Loucy (cell line): Measurements from ENCODE around the gene SH3RF3.

Experiments
- H2AFZ ChIP-seq: fragments of 200-600 bp; sonication (generic); 2 replicates; pipeline ENCODE4 v1.6.0; 2016; ENCODE audit warnings: antibody characterized with exemption, mild to moderate bottlenecking, low read length, moderate library complexity
- H3F3A ChIP-seq: fragments of 200-600 bp; 2 replicates; pipeline ENCODE4 v1.6.0; 2016; ENCODE audit warnings: antibody characterized with exemption, low read depth, mild to moderate bottlenecking
- H3K27me3 ChIP-seq: fragments of 200-600 bp; sonication (generic); 2 replicates; pipeline ENCODE4 v1.6.1; 2014; ENCODE audit warnings: low read length, mild to moderate bottlenecking; ENCODE audit not compliant: insufficient read depth, poor library complexity, severe bottlenecking
- H3K36me3 ChIP-seq: fragments of 200-600 bp; sonication (generic); 2 replicates; pipeline ENCODE4 v1.6.1; 2016; ENCODE audit warnings: low read length; ENCODE audit not compliant: insufficient read depth
- H3K4me1 ChIP-seq: fragments of 200-600 bp; sonication (generic); 2 replicates; pipeline ENCODE4 v1.5.1; 2014; ENCODE audit warnings: low read length, mild to moderate bottlenecking; ENCODE audit not compliant: insufficient read depth, poor library complexity, severe bottlenecking
- H3K4me2 ChIP-seq: fragments of 200-600 bp; sonication (generic); 2 replicates; pipeline ENCODE4 v1.6.0; 2014; ENCODE audit warnings: antibody characterized with exemption, low read length, low read depth, mild to moderate bottlenecking; ENCODE audit not compliant: poor library complexity, severe bottlenecking
- H3K4me3 ChIP-seq: fragments of 200-600 bp; sonication (generic); 2 replicates; pipeline ENCODE4 v1.5.1; 2014; ENCODE audit warnings: low read length, mild to moderate bottlenecking, mixed read lengths; ENCODE audit not compliant: poor library complexity, severe bottlenecking
- H3K79me2 ChIP-seq: fragments of 200-600 bp; sonication (generic); 2 replicates; pipeline ENCODE4 v1.6.1; 2014; ENCODE audit warnings: low read length; ENCODE audit not compliant: insufficient read depth
- H3K9ac ChIP-seq: fragments of 200-600 bp; sonication (generic); 2 replicates; pipeline ENCODE4 v1.6.0; 2014; ENCODE audit warnings: mild to moderate bottlenecking, low read depth, low read length, moderate library complexity; ENCODE audit not compliant: poor library complexity, severe bottlenecking
- H3K9me2 ChIP-seq: fragments of 200-600 bp; sonication (generic); replicated peaks from 2 replicates; pipeline ENCODE4 v1.6.1; 2016; ENCODE audit warnings: low read depth, low read length, mixed read lengths
- H3K9me3 ChIP-seq: fragments of 200-600 bp; sonication (generic); 2 replicates; pipeline ENCODE4 v1.6.1; 2014; ENCODE audit warnings: mild to moderate bottlenecking, antibody characterized with exemption, low read length, low read depth; ENCODE audit not compliant: insufficient read depth
- H4K20me1 ChIP-seq: fragments of 200-600 bp; sonication (generic); 2 replicates; pipeline ENCODE4 v1.6.0; 2014; ENCODE audit warnings: antibody characterized with exemption, low read length, mild to moderate bottlenecking; ENCODE audit not compliant: insufficient read depth, poor library complexity, severe bottlenecking
- EZH2phosphoT487 ChIP-seq: fragments of 200-600 bp; IDR thresholded peaks from 2 replicates; pipeline ENCODE4 v1.6.1; 2018; ENCODE audit warnings: antibody characterized with exemption, mild to moderate bottlenecking, moderate library complexity, borderline replicate concordance
- TF ChIP-seq, protein P1 (sequence below): fragments of 200-600 bp; sonication (generic); conservative IDR thresholded peaks from 2 replicates; pipeline ENCODE4 v1.5.1; 2014; ENCODE audit warnings: mild to moderate bottlenecking, antibody characterized with exemption, low read length

The SH3RF3 gene

DNA sequence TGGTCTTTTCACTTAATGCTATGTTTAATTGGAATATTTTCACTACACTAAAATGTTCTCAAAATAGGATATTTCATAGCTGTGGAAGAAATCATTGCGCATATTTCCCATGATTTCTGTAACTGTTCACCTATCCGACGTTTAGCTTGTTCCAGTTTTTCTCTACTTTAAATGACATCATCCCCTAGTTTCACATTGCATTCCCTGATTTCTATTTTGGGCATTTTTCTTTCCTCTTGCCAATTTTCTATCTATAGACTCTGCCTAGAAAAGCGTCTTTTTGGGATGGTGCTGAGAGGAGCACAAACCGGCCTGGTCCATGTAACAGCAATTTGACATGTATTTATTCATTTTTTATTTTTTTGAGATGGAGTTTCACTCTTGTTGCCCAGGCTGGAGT, 163.4 kb downstream of the SH3RF3 start:
- peaks cover 6% of the 10 kb centered on the region; the same call in 1 of the 2 replicates for H3K79me2 ChIP-seq
- no peaks in the 10 kb centered on the region for H3F3A ChIP-seq
- no peaks in the 10 kb centered on the region for H3K27me3 ChIP-seq
- no peaks in the 10 kb centered on the region for H3K36me3 ChIP-seq
- no peaks in the 10 kb centered on the region for H3K9me3 ChIP-seq
- H2AFZ ChIP-seq, result no peak overlapping the region
- H3K9ac ChIP-seq, result no peak overlapping the region
- peaks cover 18% of the 10 kb centered on the region for H3K4me1 ChIP-seq
- TF ChIP-seq EZH2phosphoT487, result no peak
- TF ChIP-seq, protein P1, sequence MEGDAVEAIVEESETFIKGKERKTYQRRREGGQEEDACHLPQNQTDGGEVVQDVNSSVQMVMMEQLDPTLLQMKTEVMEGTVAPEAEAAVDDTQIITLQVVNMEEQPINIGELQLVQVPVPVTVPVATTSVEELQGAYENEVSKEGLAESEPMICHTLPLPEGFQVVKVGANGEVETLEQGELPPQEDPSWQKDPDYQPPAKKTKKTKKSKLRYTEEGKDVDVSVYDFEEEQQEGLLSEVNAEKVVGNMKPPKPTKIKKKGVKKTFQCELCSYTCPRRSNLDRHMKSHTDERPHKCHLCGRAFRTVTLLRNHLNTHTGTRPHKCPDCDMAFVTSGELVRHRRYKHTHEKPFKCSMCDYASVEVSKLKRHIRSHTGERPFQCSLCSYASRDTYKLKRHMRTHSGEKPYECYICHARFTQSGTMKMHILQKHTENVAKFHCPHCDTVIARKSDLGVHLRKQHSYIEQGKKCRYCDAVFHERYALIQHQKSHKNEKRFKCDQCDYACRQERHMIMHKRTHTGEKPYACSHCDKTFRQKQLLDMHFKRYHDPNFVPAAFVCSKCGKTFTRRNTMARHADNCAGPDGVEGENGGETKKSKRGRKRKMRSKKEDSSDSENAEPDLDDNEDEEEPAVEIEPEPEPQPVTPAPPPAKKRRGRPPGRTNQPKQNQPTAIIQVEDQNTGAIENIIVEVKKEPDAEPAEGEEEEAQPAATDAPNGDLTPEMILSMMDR, result no peak
- H3K4me3 ChIP-seq, result no peak overlapping the region
- H3K4me2 ChIP-seq, result no peak overlapping the region
- H4K20me1 ChIP-seq, result no peaks in the 10 kb centered on the region
- no peaks in the 10 kb centered on the region for H3K9me2 ChIP-seq

DNA sequence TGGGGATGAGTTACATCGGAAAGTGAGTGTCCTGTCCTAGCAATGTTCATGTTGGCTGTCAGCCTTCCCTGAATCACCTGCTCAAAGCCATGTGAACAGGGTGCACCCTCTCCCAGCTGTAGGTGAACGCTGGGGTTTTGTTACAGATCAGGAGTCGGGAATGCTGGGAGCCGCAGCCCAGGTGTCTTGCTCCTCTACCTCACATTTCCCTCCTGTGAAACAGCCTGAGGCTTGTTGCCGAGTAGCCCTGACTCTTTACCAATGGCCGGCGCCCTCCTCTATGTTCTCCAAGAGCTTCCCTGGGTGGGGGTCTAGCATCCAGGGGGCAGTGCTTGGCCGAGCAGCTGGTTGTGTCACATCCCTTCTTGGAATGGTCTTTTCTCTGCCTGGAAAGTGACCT, 164.7 kb downstream of the SH3RF3 start:
- no peaks in the 10 kb centered on the region for H3K9me2 ChIP-seq
- TF ChIP-seq, protein P1, result no peak
- no peak for TF ChIP-seq EZH2phosphoT487
- H3K4me1 ChIP-seq, result peaks cover 10% of the 10 kb centered on the region
- no peaks in the 10 kb centered on the region for H3K36me3 ChIP-seq
- no peak overlapping the region for H2AFZ ChIP-seq
- no peaks in the 10 kb centered on the region for H4K20me1 ChIP-seq
- H3K4me2 ChIP-seq, result no peak overlapping the region
- H3K4me3 ChIP-seq, result no peak overlapping the region
- H3K9me3 ChIP-seq, result no peaks in the 10 kb centered on the region
- no peaks in the 10 kb centered on the region for H3F3A ChIP-seq
- H3K27me3 ChIP-seq, result no peaks in the 10 kb centered on the region
- H3K9ac ChIP-seq, result no peak overlapping the region
- peaks cover 6% of the 10 kb centered on the region; the same call in 1 of the 2 replicates for H3K79me2 ChIP-seq

DNA sequence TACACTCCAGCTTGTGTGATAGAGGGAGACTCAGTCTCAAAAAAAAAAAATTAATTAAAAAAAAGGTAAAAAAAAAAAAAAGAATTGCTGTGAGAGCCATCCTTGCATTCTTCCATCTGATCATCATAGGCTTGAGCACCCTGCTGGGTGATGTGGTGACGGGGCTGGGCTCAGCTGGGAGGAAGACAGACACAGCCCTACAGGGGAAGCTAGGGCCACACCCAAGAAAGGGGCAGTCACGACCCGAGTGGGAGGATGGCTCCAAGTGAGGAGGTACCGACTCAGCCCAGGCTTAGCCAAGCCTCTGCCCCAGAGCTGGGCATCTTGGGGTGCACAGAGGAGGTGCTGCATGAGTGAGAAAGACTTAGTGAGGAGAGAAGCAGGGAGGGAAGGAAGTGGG, 165.5 kb downstream of the SH3RF3 start:
- Histone ChIP-seq H3K4me1 (peaks cover 18% of the 10 kb centered on the region), H3K27me3 (no peaks in the 10 kb centered on the region), H3K9me2 (no peaks in the 10 kb centered on the region), H3F3A (no peaks in the 10 kb centered on the region), H3K4me3 (no peak overlapping the region), H3K36me3 (no peaks in the 10 kb centered on the region), H3K4me2 (no peak overlapping the region), H4K20me1 (no peaks in the 10 kb centered on the region), H3K79me2 (peaks cover 6% of the 10 kb centered on the region; the same call in 1 of the 2 replicates), H3K9ac (no peak overlapping the region), H3K9me3 (no peaks in the 10 kb centered on the region), H2AFZ (no peak overlapping the region)
- TF ChIP-seq, protein P1, result no peak
- no peak for TF ChIP-seq EZH2phosphoT487
